Mammary epithelial cell (primary cell): ENCODE results near the gene CXCL14.

Source experiments
- EZH2 ChIP-seq: IDR thresholded peaks from 2 replicates; pipeline ENCODE4 v1.6.1; 2012; ENCODE audit warnings: low read length, inconsistent platforms, borderline replicate concordance
- TF ChIP-seq, protein P1 (sequence below), 2 donors: IDR thresholded peaks in 1 of 2; conservative IDR thresholded peaks in 1 of 2; 2 replicates each; pipeline ENCODE4 v1.5.1; 2011 to 2012; ENCODE audit warnings: inconsistent platforms in 2 of 2, low read length in 2 of 2, mild to moderate bottlenecking in 2 of 2, control low read depth in 1 of 2, low read depth in 1 of 2; ENCODE audit not compliant: insufficient read depth in 1 of 2; ENCODE audit errors: extremely low read depth in 1 of 2

DNA sequence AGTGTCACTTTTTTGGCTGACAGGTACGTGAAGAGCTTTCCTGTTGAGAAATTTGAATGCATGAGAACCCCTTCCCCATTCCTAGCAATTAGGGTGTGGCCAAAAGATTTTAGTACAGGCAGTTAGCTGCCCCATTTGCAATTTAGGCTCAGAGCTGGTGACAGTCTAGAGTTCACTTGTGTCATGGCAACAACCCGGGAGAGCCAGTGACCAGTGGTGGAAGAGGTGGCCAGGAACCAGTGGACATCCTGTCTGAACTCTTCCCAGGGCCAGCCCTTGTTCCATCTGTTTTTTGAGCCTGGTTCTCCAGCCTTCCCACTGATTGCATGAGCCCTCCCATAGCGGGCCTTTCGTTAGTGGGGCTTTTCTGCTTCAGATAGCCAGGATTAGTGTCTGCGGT, 40.5 kb downstream of the CXCL14 start:
- TF ChIP-seq, protein P1, sequence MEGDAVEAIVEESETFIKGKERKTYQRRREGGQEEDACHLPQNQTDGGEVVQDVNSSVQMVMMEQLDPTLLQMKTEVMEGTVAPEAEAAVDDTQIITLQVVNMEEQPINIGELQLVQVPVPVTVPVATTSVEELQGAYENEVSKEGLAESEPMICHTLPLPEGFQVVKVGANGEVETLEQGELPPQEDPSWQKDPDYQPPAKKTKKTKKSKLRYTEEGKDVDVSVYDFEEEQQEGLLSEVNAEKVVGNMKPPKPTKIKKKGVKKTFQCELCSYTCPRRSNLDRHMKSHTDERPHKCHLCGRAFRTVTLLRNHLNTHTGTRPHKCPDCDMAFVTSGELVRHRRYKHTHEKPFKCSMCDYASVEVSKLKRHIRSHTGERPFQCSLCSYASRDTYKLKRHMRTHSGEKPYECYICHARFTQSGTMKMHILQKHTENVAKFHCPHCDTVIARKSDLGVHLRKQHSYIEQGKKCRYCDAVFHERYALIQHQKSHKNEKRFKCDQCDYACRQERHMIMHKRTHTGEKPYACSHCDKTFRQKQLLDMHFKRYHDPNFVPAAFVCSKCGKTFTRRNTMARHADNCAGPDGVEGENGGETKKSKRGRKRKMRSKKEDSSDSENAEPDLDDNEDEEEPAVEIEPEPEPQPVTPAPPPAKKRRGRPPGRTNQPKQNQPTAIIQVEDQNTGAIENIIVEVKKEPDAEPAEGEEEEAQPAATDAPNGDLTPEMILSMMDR (conservative IDR thresholded peaks at IDR 0.05 in 1 of 2, IDR thresholded peaks at IDR 0.05 in 1 of 2; ENCODE audit: extremely low read depth in 1 of 2, insufficient read depth in 1 of 2, low read depth in 1 of 2, low read length in 2 of 2) = no peak
- no peak for TF ChIP-seq EZH2
